GM21447 (cell line): ENCODE measurements around the gene BTBD6.

Experiments used
- ATAC-seq: cut with Tn5 transposase; IDR thresholded peaks from one replicate; pipeline ENCODE4 v1.9.1; 2021; ENCODE audit not compliant: unreplicated experiment

Gene BTBD6

DNA sequence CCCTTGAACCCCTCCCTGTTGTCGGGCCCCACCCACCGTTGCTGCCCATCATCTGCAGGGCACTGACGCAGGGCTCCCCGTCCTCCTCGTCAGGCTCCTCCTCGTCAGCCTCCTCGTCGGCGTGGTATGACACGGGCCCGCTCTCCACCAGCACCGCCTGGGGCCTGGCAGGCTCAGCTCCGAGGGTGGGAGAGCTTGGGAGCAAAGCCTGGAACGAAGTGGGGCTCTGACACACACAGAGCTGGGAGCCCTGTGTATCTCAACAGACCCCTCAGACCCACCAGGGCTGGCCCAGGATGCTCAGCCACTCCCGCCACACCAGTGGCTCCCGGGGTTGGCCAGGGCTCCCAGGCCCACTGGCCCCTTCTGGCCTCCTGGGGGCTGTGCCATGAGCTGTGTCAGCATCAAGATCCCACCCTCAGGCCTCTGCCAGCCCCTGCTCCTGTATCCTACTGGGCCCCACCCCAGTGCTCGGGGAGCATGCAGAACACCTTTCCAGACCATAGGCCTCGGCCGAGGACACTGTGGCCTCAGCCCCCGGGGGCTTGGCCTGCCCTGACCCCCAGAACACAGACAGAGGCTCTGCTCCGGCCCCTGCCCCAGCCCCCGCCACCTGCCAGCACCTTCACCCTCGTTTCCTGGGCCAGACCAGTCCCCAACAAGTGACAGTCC, 37.1 kb upstream of the BTBD6 start:
- no peak for ATAC-seq

- no peak for ATAC-seq
Measured at GRCh38 chr14:105211758-105212089, 36.6 kb upstream of the BTBD6 start.

DNA sequence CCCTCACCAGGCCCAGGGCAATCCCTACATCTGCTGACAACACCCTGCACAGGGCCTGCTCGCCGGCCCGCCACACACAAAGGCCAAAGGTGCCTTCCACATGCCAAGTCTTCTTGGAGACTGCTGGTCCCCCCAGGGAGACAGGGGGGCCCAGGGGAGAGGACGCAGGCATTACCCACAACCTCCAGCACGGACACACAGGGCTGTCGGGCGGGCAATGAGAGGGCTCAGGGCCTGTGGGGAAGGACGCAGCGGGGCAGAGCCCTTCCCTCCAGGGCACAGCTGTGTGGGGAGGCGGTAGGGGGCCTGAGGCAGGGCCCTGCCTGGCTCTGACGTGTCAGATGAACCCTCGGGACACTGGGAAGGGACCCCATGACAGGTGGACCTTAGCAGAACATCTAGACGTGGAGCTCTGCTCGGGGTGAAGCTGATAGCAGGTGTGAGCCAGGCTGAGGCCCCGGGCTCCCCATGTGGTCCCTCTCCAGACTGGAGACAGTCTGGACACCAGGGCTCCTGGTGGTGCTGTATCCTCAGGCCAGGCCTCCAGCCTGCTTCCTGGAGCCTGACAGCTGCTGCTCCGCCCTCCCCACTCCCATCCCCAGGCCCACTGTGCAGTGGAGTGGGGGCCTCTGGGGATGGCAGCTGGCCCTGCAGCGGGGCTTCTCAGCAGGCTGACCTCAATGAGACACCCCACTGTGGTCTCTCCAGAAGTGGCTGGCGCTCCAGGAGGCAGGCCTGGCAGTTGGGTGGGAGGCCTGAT, 35.6 kb upstream of the BTBD6 start:
- ATAC-seq: no peak

DNA sequence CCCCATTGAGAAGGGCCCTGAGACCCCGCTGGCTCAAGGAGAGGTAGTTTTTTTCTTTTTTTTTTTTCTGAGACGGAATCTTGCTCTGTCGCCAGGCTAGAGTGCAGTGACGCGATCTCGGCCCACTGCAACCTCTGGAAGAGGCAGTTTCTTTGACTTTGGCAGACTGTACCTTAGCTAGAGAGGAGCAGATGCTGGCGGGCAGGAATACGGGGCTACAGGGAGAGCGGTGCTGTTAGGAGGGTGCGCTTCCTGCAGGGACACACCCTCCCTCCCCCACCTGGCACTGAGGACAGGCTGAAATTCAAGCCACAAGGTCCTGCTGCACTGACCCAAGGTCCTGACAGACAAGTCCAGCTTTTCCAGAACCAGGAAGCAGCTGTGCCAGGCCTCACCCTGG, 35.0 kb upstream of the BTBD6 start:
- ATAC-seq: no peak

GRCh38 chr14:105214324-105214915, 33.9 kb upstream of the BTBD6 start:
- no peak for ATAC-seq

GRCh38 chr14:105215602-105216001, 32.7 kb upstream of the BTBD6 start:
- ATAC-seq: no peak

GRCh38 chr14:105216490-105217247, 31.7 kb upstream of the BTBD6 start:
- ATAC-seq: no peak

GRCh38 chr14:105217774-105218173, 30.6 kb upstream of the BTBD6 start:
- ATAC-seq: no peak

DNA sequence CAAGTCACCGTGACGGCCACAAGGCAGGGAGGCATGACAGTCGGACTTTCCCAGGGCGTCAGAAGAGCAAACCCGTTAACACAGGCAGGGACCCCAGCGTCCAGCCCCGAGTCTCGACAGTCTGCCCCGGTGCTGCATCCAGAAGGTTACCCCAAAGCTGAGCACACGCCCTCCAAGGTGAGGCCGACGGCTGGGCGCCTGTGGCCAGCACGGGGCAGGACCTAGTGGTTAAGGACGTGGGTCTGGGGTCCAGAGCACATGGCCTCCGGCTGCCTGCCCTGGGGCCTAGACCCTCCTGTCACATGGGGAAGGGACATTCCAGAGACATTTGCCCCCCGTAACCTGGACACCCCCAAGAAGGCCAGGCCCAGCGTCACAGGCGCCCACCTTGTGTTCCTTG, 29.7 kb upstream of the BTBD6 start:
- ATAC-seq: no peak

DNA sequence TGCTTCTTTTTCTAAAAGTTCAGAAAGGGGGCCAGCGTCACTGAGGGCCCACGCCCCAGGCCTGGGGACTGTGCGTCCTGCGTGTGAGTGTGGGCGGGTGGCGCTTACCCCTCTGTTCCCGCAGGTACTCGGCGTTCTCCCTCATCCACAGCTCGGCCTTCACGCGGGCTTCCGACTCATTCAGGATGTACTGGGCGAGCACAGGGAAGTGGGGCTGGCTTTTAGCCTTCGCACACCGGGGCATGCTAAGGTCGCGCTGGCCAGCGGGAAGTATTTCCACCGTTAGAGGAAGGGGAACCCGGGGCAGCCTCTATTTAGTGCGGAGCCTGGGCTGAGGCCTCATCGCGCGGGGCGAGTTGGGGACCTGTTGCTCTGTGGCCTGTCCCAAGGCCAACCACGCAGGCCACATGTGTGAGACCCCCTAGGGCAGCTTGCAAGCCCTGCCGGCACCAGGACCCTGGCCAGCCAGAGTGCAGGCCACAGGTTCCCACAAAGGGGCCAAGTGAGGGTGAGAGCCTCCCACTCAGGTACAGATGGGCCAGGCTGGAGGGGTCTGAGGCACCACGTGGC, 29.2 kb upstream of the BTBD6 start:
- ATAC-seq: no peak

GRCh38 chr14:105219753-105220152, 28.6 kb upstream of the BTBD6 start:
- no peak for ATAC-seq

DNA sequence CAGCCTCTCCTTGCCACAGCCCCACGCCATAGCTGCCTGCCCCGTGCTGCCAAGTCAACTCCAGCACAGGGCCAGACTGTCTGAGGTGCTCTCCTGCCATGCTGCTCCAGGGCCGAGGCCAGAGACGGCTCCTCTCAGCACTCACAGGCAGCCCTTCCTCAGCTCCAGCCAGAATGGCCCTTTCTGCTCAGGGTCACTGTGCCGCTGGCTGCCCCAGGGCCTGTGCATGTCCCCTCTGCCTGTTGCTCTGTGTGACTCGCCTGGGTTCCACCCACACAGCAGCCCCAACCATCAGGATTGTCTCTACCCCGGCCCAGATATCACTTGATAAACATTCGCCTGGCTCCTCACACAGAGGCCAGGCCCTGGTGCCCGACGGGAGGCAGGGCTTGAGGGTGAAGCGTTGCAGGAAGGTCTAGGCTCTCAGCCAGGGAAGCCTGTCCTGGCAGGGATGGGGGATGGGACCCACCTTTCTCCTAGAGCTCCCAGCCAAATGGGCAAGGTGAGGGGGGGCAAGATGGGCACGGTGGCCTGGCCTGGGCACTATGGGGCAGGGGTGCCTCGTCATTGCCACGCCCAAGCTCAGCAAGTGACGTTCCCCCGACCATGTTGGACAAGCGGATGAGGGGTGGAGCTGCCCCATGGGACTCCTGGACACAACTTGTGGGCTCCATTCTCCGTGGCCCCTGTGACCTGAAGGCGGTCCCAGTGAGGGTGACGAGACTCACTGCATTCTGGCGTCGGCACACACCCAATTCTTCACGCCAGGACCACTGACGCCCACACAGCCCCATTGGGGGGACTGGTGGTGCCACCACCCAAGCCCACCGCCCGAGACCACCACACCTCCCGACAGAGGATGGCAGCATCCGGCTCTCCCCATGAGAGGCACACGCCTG, 27.4 kb upstream of the BTBD6 start:
- ATAC-seq: no peak

GRCh38 chr14:105221598-105222178, 26.6 kb upstream of the BTBD6 start:
- no peak for ATAC-seq

- ATAC-seq: no peak
Measured at GRCh38 chr14:105223260-105223659, 25.1 kb upstream of the BTBD6 start.

DNA sequence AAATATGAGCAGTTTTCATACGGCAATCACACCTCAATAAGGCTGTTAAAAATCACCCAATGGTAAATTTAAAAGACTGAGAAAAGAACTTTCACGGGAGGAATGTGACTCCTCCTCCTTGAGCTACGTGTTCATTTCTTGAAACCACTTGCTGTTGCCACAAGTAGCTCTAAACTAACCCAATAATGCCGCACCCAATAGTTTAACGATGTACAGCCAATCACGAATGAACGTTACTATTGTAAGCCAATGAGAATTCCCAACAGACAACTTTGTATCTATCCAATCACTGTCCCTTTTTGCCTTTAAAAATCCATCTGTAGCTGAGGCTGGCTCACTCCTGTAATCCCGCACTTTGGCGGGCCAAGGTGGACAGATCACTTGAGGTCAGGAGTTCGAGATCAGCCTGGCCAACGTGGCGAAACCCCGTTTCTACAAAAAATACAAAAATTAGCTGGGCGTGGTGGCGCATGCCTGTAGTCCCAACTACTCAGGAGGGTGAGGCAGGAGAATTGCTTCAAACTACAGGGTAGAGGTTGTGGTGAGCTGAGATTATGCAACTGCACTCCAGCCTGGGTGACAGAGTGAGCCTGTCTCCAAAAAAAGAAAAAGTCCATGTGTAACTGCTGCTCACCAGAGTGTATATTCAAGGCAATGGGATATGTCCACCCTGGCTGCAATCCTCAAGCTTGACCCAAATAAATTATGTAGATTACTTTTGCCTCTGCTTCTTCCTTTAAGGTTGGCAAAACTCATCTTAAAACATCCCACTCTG, 24.4 kb upstream of the BTBD6 start:
- ATAC-seq: no peak

GRCh38 chr14:105224845-105225570, 23.3 kb upstream of the BTBD6 start:
- ATAC-seq: no peak

DNA sequence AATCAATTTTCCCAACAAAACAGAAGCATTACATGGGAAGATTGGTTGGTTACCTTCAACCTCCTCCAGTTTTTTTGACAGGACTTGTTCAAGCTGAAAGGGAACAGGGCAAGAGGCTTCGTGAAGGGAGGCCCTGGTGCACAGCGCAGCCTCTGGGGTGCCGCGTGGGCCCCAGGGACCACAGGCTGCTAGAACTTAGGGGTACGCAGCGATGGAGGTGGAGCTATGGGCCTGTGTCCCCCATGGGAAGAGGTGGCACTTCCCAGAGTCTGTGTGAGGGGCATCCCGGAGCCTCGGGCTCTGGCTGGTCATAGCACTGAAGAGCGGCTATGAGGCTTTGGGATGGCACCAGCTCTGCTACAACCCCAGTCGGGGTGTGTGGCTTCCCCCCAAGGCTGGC, 22.1 kb upstream of the BTBD6 start:
- ATAC-seq: no peak

- ATAC-seq: no peak
Measured at GRCh38 chr14:105227346-105227745, 21.0 kb upstream of the BTBD6 start.

GRCh38 chr14:105228562-105228961, 19.8 kb upstream of the BTBD6 start:
- no peak for ATAC-seq
